ENCODE data around the gene SMAD2.

DNA sequence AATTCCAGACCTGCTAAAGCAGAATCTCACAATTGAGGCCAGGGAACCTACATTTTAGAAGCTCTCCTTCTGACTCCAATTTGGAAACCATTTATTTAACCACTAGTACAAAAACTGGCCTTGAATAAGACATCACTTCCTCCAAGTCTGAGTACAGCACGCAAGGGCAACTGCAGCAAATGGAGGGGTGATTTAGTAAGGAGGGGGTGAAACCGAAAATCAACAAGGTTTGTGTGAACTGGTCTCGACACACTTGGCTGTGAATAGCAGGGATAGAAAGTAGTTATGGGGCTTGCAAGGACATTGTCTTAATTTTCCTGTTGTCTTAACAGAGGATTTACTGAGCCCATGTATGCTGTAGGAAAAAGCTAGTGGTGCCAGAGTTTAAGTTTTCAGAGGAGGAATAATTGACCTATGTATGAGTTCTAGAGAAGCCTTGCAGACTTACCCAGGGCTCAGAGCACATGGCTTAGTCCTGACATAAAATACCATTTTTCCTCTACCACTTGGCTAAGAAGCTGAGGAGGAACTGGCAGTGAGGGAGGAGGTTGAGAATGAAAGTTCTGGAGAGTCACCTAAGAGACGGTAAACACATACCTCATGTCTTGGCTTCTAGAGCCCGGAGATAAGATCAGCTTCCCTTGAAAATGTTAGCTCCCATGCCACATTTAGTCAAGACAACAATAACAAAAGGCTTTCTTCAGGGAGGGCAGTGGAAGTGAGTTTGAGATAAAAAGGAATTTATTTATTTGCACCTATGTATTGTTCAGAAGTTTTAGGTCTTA, 114.8 kb downstream of the SMAD2 start:
- TF ChIP-seq POLR2A (IDR thresholded peaks at IDR 0.05): no peak
- TF ChIP-seq, protein P1, sequence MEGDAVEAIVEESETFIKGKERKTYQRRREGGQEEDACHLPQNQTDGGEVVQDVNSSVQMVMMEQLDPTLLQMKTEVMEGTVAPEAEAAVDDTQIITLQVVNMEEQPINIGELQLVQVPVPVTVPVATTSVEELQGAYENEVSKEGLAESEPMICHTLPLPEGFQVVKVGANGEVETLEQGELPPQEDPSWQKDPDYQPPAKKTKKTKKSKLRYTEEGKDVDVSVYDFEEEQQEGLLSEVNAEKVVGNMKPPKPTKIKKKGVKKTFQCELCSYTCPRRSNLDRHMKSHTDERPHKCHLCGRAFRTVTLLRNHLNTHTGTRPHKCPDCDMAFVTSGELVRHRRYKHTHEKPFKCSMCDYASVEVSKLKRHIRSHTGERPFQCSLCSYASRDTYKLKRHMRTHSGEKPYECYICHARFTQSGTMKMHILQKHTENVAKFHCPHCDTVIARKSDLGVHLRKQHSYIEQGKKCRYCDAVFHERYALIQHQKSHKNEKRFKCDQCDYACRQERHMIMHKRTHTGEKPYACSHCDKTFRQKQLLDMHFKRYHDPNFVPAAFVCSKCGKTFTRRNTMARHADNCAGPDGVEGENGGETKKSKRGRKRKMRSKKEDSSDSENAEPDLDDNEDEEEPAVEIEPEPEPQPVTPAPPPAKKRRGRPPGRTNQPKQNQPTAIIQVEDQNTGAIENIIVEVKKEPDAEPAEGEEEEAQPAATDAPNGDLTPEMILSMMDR (IDR thresholded peaks at IDR 0.05): no peak

All from right lobe of liver (tissue), 4 donors.